HCT116 (cell line): ENCODE data around the gene SUSD6. TPM values are rescaled to one million over a fixed set of nuclear protein-coding genes. Genes with fewer than 3 reads are reported as not detected.

Experiments
- ATAC-seq: fragments of 200-7000 bp; cut with Tn5 transposase; 2 replicates; pipeline ENCODE4 v1.9.1; 2020; ENCODE audit warnings: mild to moderate bottlenecking, moderate library complexity
- BruUV-seq: library from RNA; stranded (reverse); fragments of 400-500 nt; replicated peaks from 2 replicates; lab custom pipeline; 2021; lab: Mats Ljungman, UMichigan
- CTCF ChIA-PET: fragments of 300-600 bp; sonication (Branson Sonifier 250); formaldehyde crosslinking; loops from one replicate; lab custom pipeline; 2021; ENCODE audit warnings: antibody characterized with exemption; lab: Charles Lee
- POLR2A ChIA-PET: fragments of 300-600, 350-600 bp; sonication (Branson Sonifier 250); formaldehyde crosslinking; loops from one replicate; lab custom pipeline; 2021; ENCODE audit warnings: antibody characterized with exemption; lab: Charles Lee
- RAD21 ChIA-PET, 2 experiments: fragments of 300-600 bp; sonication (Branson Sonifier 250); formaldehyde crosslinking; loops; one replicate each; lab custom pipeline; 2023; ENCODE audit warnings: low total read pairs in 2 of 2; ENCODE audit not compliant: uncharacterized antibody in 2 of 2, unreplicated experiment in 2 of 2, low non-redundant PET in 1 of 2; lab: Charles Lee
- DNase-seq: peaks from one replicate; pipeline ENCODE4 v3.0.0-alpha.2; 2010; ENCODE audit warnings: low read depth, low spot score
- H2AFZ ChIP-seq: fragments of 200-600 bp; shearing (Covaris generic), sonication (generic); 2 replicates; pipeline ENCODE4 v1.6.1; 2017; ENCODE audit warnings: low read depth, mixed run types, mixed read lengths, antibody characterized with exemption, low read length; ENCODE audit not compliant: poor library complexity, severe bottlenecking
- H3K27ac ChIP-seq: 2 replicates; pipeline ENCODE4 v1.5.1; 2012; ENCODE audit warnings: low read depth, low read length
- H3K27me3 ChIP-seq: fragments of 200-600 bp; sonication (generic); 2 replicates; pipeline ENCODE4 v1.6.1; 2016; ENCODE audit warnings: mixed run types, low read length, mixed read lengths; ENCODE audit not compliant: insufficient read depth
- H3K36me3 ChIP-seq, 2 experiments: fragments of 200-500 bp in 1 of 2; fragments of 200-600 bp in 1 of 2; sonication (Bioruptor generic) in 1 of 2; sonication (generic) in 1 of 2; 2 replicates each; pipeline versions ENCODE4 v1.5.1 to v1.6.1; 2014 to 2016; ENCODE audit warnings: low read length in 2 of 2, inconsistent platforms in 1 of 2, mixed read lengths in 1 of 2, mixed run types in 1 of 2; ENCODE audit not compliant: insufficient read depth in 2 of 2, control insufficient read depth in 1 of 2
- H3K4me1 ChIP-seq, 2 experiments: fragments of 200-600 bp in 1 of 2; sonication (generic) in 1 of 2; 2 replicates each; pipeline versions ENCODE4 v1.5.1 to v1.6.1; 2012 to 2017; ENCODE audit warnings: low read length in 2 of 2, inconsistent platforms in 1 of 2, mild to moderate bottlenecking in 1 of 2, mixed read lengths in 1 of 2, mixed run types in 1 of 2, moderate library complexity in 1 of 2; ENCODE audit not compliant: insufficient read depth in 2 of 2, control insufficient read depth in 1 of 2
- H3K4me2 ChIP-seq: fragments of 200-600 bp; sonication (generic); 2 replicates; pipeline ENCODE4 v1.6.1; 2017; ENCODE audit warnings: mixed run types, low read length, mixed read lengths
- H3K4me3 ChIP-seq, 2 experiments: fragments of 200-600 bp in 1 of 2; sonication (generic) in 1 of 2; replicated peaks in 1 of 2; 2 replicates each; pipeline ENCODE4 v1.5.1; 2011 to 2016; ENCODE audit warnings: low read length in 2 of 2, control low read depth in 1 of 2, low read depth in 1 of 2, mild to moderate bottlenecking in 1 of 2, mixed read lengths in 1 of 2, mixed run types in 1 of 2
- H3K79me2 ChIP-seq: fragments of 200-600 bp; sonication (generic); 2 replicates; pipeline ENCODE4 v1.6.1; 2017; ENCODE audit warnings: mild to moderate bottlenecking, mixed run types, low read length, moderate library complexity, mixed read lengths; ENCODE audit not compliant: insufficient read depth
- H3K9ac ChIP-seq: fragments of 200-600 bp; sonication (generic); 2 replicates; pipeline ENCODE4 v1.6.1; 2016; ENCODE audit warnings: low read length, mixed read lengths
- H3K9me2 ChIP-seq: fragments of 200-600 bp; sonication (generic), shearing (Covaris generic); 2 replicates; pipeline ENCODE4 v1.6.1; 2017; ENCODE audit warnings: mixed run types, mild to moderate bottlenecking, moderate library complexity; ENCODE audit not compliant: insufficient read depth
- H3K9me3 ChIP-seq, 2 experiments: fragments of 200-500 bp in 1 of 2; fragments of 200-600 bp in 1 of 2; sonication (Bioruptor generic) in 1 of 2; sonication (generic) in 1 of 2; 2 replicates each; pipeline ENCODE4 v1.6.1; 2014 to 2017; ENCODE audit warnings: low read length in 2 of 2, mixed read lengths in 2 of 2, inconsistent platforms in 1 of 2, low read depth in 1 of 2, mild to moderate bottlenecking in 1 of 2, mixed run types in 1 of 2, moderate library complexity in 1 of 2; ENCODE audit not compliant: control insufficient read depth in 1 of 2, insufficient read depth in 1 of 2
- H4K20me1 ChIP-seq: fragments of 200-600 bp; sonication (generic), shearing (Covaris generic); 2 replicates; pipeline ENCODE4 v1.6.1; 2017; ENCODE audit warnings: mixed run types, mild to moderate bottlenecking, moderate library complexity; ENCODE audit not compliant: insufficient read depth
- CBX3 ChIP-seq: IDR thresholded peaks from 2 replicates; pipeline ENCODE4 v1.6.1; 2012; ENCODE audit warnings: low read depth
- ELF1 ChIP-seq: IDR thresholded peaks from 2 replicates; pipeline ENCODE4 v1.6.1; 2012; ENCODE audit warnings: low read depth, borderline replicate concordance
- EZH2 ChIP-seq: fragments of 200-600 bp; sonication (generic); IDR thresholded peaks from 2 replicates; pipeline ENCODE4 v1.6.1; 2017; ENCODE audit warnings: antibody characterized with exemption, mixed run types
- EZH2phosphoT487 ChIP-seq: fragments of 200-600 bp; IDR thresholded peaks from 2 replicates; pipeline ENCODE4 v1.6.1; 2018; ENCODE audit warnings: antibody characterized with exemption, borderline replicate concordance
- FOSL1 ChIP-seq: IDR thresholded peaks from 2 replicates; pipeline ENCODE4 v1.6.1; 2012; ENCODE audit warnings: low read depth
- JUND ChIP-seq: IDR thresholded peaks from 2 replicates; pipeline ENCODE4 v1.6.1; 2012
- POLR2A ChIP-seq: IDR thresholded peaks from 2 replicates; pipeline ENCODE4 v1.7.0; 2011; ENCODE audit warnings: borderline replicate concordance; ENCODE audit not compliant: insufficient read depth, insufficient read length; ENCODE audit errors: extremely low read depth
- POLR2AphosphoS5 ChIP-seq: IDR thresholded peaks from 2 replicates; pipeline ENCODE4 v1.6.1; 2011; ENCODE audit warnings: mild to moderate bottlenecking, low read depth, low read length, moderate library complexity
- RAD21 ChIP-seq: IDR thresholded peaks from 2 replicates; pipeline ENCODE4 v1.6.1; 2012; ENCODE audit warnings: low read depth, mild to moderate bottlenecking
- SIN3A ChIP-seq: IDR thresholded peaks from 2 replicates; pipeline ENCODE4 v1.6.1; 2012; ENCODE audit warnings: low read depth
- SP1 ChIP-seq: IDR thresholded peaks from 2 replicates; pipeline ENCODE4 v1.6.1; 2012; ENCODE audit warnings: low read depth
- YY1 ChIP-seq: IDR thresholded peaks from 2 replicates; pipeline ENCODE4 v1.6.1; 2011; ENCODE audit warnings: low read length, low read depth, moderate library complexity, mild to moderate bottlenecking; ENCODE audit not compliant: insufficient replicate concordance; ENCODE audit errors: extremely low read depth
- intact Hi-C: fragments of 100-400 bp; cut with micrococcal nuclease; formaldehyde crosslinking; loops from 2 replicates; pipeline ENCODE4 v1.10.0; 2022
- total RNA-seq: library from RNA; stranded (reverse); gene quantifications from one replicate; pipeline ENCODE4 v1.2.1, GENCODE V29; 2021; ENCODE audit not compliant: unreplicated experiment
- TF ChIP-seq, protein P1 (sequence below): IDR thresholded peaks from 2 replicates; pipeline ENCODE4 v1.6.1; 2012; ENCODE audit warnings: low read depth
- TF ChIP-seq, protein P2 (sequence below): IDR thresholded peaks from 2 replicates; pipeline ENCODE4 v1.6.1; 2011; ENCODE audit warnings: mild to moderate bottlenecking, low read length, moderate library complexity; ENCODE audit not compliant: insufficient replicate concordance; ENCODE audit errors: extremely low read depth
- TF ChIP-seq, protein P3 (sequence below): IDR thresholded peaks from 2 replicates; pipeline ENCODE4 v1.6.1; 2012

Gene SUSD6
- total RNA-seq, 1 experiment from 2014 or later = 6.4 TPM

DNA sequence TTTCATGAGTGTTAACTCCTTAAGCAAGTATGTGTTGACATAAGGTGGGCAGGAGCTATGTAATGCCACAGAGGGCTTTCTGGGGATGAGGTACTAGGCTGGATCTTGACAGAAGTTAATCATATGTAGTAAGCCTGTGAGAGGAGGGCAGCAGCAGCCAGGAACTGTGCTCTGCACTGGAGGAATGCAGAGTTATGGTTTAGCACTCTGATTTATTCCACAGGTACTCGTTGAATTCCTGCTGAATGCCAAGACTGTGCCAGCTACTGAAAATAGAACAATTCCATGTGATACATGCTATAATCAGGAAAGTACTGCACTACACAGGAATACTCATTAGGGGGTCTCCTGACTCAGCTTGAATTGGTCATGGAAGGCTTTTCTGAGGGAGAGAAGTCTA, 58.7 kb downstream of the SUSD6 start:
- Histone ChIP-seq H3K27ac (no peak overlapping the region), H3K9me2 (no peaks in the 10 kb centered on the region), H3K9me3 (no peaks in the 10 kb centered on the region), H3K4me1 (no peaks in the 10 kb centered on the region), H3K4me3 (no peak overlapping the region), H3K4me2 (no peak overlapping the region), H3K27me3 (no peaks in the 10 kb centered on the region), H2AFZ (no peak overlapping the region), H3K9ac (no peak overlapping the region), H3K79me2 (no peaks in the 10 kb centered on the region), H3K36me3 (no peaks in the 10 kb centered on the region), H4K20me1 (no peaks in the 10 kb centered on the region)
- BruUV-seq = no TSS peak
- no peak for ATAC-seq
- intact Hi-C loops = no loop called here
- CTCF ChIA-PET = no interaction called here
- DNase-seq = no peak
- POLR2A ChIA-PET = no interaction called here
- TF ChIP-seq JUND (no peak), SIN3A (no peak), POLR2A (no peak), EZH2phosphoT487 (no peak)
- TF ChIP-seq, protein P1, sequence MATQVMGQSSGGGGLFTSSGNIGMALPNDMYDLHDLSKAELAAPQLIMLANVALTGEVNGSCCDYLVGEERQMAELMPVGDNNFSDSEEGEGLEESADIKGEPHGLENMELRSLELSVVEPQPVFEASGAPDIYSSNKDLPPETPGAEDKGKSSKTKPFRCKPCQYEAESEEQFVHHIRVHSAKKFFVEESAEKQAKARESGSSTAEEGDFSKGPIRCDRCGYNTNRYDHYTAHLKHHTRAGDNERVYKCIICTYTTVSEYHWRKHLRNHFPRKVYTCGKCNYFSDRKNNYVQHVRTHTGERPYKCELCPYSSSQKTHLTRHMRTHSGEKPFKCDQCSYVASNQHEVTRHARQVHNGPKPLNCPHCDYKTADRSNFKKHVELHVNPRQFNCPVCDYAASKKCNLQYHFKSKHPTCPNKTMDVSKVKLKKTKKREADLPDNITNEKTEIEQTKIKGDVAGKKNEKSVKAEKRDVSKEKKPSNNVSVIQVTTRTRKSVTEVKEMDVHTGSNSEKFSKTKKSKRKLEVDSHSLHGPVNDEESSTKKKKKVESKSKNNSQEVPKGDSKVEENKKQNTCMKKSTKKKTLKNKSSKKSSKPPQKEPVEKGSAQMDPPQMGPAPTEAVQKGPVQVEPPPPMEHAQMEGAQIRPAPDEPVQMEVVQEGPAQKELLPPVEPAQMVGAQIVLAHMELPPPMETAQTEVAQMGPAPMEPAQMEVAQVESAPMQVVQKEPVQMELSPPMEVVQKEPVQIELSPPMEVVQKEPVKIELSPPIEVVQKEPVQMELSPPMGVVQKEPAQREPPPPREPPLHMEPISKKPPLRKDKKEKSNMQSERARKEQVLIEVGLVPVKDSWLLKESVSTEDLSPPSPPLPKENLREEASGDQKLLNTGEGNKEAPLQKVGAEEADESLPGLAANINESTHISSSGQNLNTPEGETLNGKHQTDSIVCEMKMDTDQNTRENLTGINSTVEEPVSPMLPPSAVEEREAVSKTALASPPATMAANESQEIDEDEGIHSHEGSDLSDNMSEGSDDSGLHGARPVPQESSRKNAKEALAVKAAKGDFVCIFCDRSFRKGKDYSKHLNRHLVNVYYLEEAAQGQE = no peak
- RAD21 ChIA-PET = no interaction called here

DNA sequence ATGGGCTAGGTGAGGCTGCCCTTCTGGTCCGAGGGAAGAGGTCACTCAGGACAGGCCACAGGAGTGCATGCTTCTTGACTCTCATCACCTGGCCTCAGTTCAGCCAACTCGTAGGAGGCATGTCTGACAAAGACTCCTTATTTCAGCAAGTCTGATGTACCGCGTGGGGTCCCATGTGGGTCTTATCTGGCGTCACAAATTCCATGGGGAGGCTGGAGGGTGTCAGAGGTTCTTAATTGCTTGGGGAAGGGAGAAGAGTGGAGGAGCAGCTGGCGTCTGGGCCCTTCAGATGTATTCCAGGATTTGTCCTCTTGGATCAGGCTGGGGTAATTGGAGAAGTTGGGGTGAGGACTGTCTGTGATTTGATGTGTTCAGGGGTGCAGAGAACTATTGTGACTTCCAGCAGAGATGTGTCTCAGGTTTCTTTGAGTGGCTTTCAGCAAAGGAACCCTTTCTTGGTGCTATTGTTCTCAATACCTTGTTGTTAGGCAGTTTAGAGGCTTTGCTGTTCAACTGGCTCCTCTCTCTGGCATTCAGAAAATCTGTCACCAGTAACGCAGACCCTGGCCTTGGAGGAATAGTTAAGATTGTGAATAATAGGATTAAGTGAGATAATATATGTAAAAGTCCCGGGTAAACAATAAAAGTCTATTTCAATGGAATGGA, 60.1 kb downstream of the SUSD6 start:
- intact Hi-C loops = no loop called here
- DNase-seq (no peak), ATAC-seq (no peak)
- BruUV-seq = no TSS peak
- Histone ChIP-seq H2AFZ (no peak overlapping the region), H3K4me3 (no peak overlapping the region), H3K4me1 (no peaks in the 10 kb centered on the region), H4K20me1 (no peaks in the 10 kb centered on the region), H3K9me3 (no peaks in the 10 kb centered on the region), H3K4me2 (no peak overlapping the region), H3K27me3 (no peaks in the 10 kb centered on the region), H3K79me2 (no peaks in the 10 kb centered on the region), H3K9me2 (no peaks in the 10 kb centered on the region), H3K9ac (no peak overlapping the region), H3K27ac (no peak overlapping the region), H3K36me3 (no peaks in the 10 kb centered on the region)
- ChIA-PET CTCF (no interaction called here), RAD21 (no interaction called here), POLR2A (no interaction called here)
- TF ChIP-seq EZH2 (no peak), FOSL1 (no peak), ELF1 (no peak), CBX3 (no peak), RAD21 (no peak), SP1 (no peak), SIN3A (no peak), POLR2AphosphoS5 (no peak), EZH2phosphoT487 (no peak), YY1 (no peak), JUND (no peak)
- TF ChIP-seq, protein P2, sequence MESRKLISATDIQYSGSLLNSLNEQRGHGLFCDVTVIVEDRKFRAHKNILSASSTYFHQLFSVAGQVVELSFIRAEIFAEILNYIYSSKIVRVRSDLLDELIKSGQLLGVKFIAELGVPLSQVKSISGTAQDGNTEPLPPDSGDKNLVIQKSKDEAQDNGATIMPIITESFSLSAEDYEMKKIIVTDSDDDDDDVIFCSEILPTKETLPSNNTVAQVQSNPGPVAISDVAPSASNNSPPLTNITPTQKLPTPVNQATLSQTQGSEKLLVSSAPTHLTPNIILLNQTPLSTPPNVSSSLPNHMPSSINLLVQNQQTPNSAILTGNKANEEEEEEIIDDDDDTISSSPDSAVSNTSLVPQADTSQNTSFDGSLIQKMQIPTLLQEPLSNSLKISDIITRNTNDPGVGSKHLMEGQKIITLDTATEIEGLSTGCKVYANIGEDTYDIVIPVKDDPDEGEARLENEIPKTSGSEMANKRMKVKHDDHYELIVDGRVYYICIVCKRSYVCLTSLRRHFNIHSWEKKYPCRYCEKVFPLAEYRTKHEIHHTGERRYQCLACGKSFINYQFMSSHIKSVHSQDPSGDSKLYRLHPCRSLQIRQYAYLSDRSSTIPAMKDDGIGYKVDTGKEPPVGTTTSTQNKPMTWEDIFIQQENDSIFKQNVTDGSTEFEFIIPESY = no peak
- TF ChIP-seq, protein P3, sequence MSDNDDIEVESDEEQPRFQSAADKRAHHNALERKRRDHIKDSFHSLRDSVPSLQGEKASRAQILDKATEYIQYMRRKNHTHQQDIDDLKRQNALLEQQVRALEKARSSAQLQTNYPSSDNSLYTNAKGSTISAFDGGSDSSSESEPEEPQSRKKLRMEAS = no peak
